ENCODE data around the gene EFCAB6.

EFCAB6 gene

GRCh38 chr22:43825651-43826050, 13.5 kb upstream of the EFCAB6 start:
- CTCF ChIA-PET: interaction anchor here (0.9 to 3.5 kb wide), 4 partner anchors 29 to 594 kb away, joined by 5 to 27 read pairs (median 5); no protein-coding TSS in a partner anchor
- no peak overlapping the region for H3K4me3 ChIP-seq (ENCODE audit: low read depth, low read length)
- DNase-seq (ENCODE audit: low read depth, low spot score): no peak
- POLR2A ChIA-PET: no interaction called here
- no peak for TF ChIP-seq CTCF (IDR thresholded peaks at IDR 0.05; ENCODE audit: insufficient read depth, low read length, missing control alignments)

GRCh38 chr22:43824724-43825420, 12.8 kb upstream of the EFCAB6 start:
- DNase-seq (ENCODE audit: low read depth, low spot score): no peak
- H3K4me3 ChIP-seq (ENCODE audit: low read depth, low read length): no peak overlapping the region
- no peak for TF ChIP-seq CTCF (IDR thresholded peaks at IDR 0.05; ENCODE audit: insufficient read depth, low read length, missing control alignments)
- ChIA-PET POLR2A (no interaction called here), CTCF (no interaction called here)

- H3K4me3 ChIP-seq (ENCODE audit: low read depth, low read length): no peak overlapping the region
- DNase-seq (ENCODE audit: low read depth, low spot score): no peak
- CTCF ChIA-PET: no interaction called here
- POLR2A ChIA-PET: no interaction called here
- TF ChIP-seq CTCF (IDR thresholded peaks at IDR 0.05; ENCODE audit: insufficient read depth, low read length, missing control alignments): no peak
These were observed 12.0 kb upstream of the EFCAB6 start for GRCh38 chr22:43823911-43824665.

- H3K4me3 ChIP-seq (ENCODE audit: low read depth, low read length): no peak overlapping the region
- DNase-seq (ENCODE audit: low read depth, low spot score): no peak
- no peak for TF ChIP-seq CTCF (IDR thresholded peaks at IDR 0.05; ENCODE audit: insufficient read depth, low read length, missing control alignments)
- ChIA-PET POLR2A (no interaction called here), CTCF (no interaction called here)
These were observed 11.3 kb upstream of the EFCAB6 start for GRCh38 chr22:43823353-43823908.

- CTCF ChIA-PET: no interaction called here
- no peak for TF ChIP-seq CTCF (IDR thresholded peaks at IDR 0.05; ENCODE audit: insufficient read depth, low read length, missing control alignments)
- POLR2A ChIA-PET: no interaction called here
- no peak overlapping the region for H3K4me3 ChIP-seq (ENCODE audit: low read depth, low read length)
- DNase-seq (ENCODE audit: low read depth, low spot score): no peak
These were observed 9.7 kb upstream of the EFCAB6 start for GRCh38 chr22:43821606-43822425.

All from AG04449 (cell line).